GM12878 (cell line): Measurements from ENCODE around the gene IBTK. TPM values are rescaled to one million over a fixed set of nuclear protein-coding genes. Genes with fewer than 3 reads are reported as not detected.

Experiments used
- ATAC-seq: fragments of 200-7000 bp; cut with Tn5 transposase; 3 replicates; pipeline ENCODE4 v1.9.1; 2020; ENCODE audit warnings: mild to moderate bottlenecking, moderate library complexity
- BruUV-seq: library from RNA; stranded (reverse); fragments of 400-500 nt; replicated peaks from 2 replicates; lab custom pipeline; 2021; lab: Mats Ljungman, UMichigan
- CTCF ChIA-PET: fragments of 300-600 bp; sonication (Branson Sonifier 250); formaldehyde crosslinking; extraction: SDS; loops from one replicate; lab custom pipeline; 2021; ENCODE audit warnings: inconsistent platforms; lab: Yijun Ruan, JAX
- POLR2A ChIA-PET: fragments of 350-600 bp; formaldehyde crosslinking; extraction: SDS; loops from one replicate; lab custom pipeline; 2021; ENCODE audit warnings: inconsistent platforms; lab: Charles Lee
- RAD21 ChIA-PET: fragments of 300-600 bp; sonication (Branson Sonifier 250); formaldehyde crosslinking; loops from one replicate; lab custom pipeline; 2023; ENCODE audit warnings: antibody characterized with exemption; ENCODE audit not compliant: unreplicated experiment; lab: Charles Lee
- SMC1A ChIA-PET: fragments of 300-600 bp; sonication (Branson Sonifier 250); formaldehyde crosslinking; loops from one replicate; lab custom pipeline; 2023; ENCODE audit not compliant: unreplicated experiment, uncharacterized antibody; lab: Charles Lee
- DNase-seq: peaks from one replicate; pipeline ENCODE4 v3.0.0-alpha.2; 2011; ENCODE audit warnings: low read depth, low spot score
- FAIRE-seq: peaks from 3 replicates; lab custom pipeline; 2011; peaks lifted over from hg19 to GRCh38; lab: Jason Lieb, UNC
- H2AFZ ChIP-seq: 2 replicates; pipeline ENCODE4 v1.6.0; 2011; ENCODE audit warnings: low read depth, low read length, control low read depth; ENCODE audit not compliant: control insufficient read depth
- H3K27ac ChIP-seq: 2 replicates; pipeline ENCODE4 v1.5.1; 2011; ENCODE audit warnings: control low read depth; ENCODE audit not compliant: control insufficient read depth, insufficient read depth
- H3K27me3 ChIP-seq, 2 experiments: replicated peaks in 1 of 2; 2 replicates each; pipeline versions ENCODE4 v1.6.0 to v1.6.1; 2011; ENCODE audit warnings: low read length in 1 of 2; ENCODE audit not compliant: control insufficient read depth in 2 of 2, insufficient read depth in 2 of 2
- H3K36me3 ChIP-seq, 2 experiments: 2 replicates each; pipeline ENCODE4 v1.5.1; 2011; ENCODE audit warnings: low read length in 1 of 2; ENCODE audit not compliant: control insufficient read depth in 2 of 2, insufficient read depth in 2 of 2
- H3K4me1 ChIP-seq: 2 replicates; pipeline ENCODE4 v1.6.1; 2011; ENCODE audit warnings: mild to moderate bottlenecking, low read length, moderate library complexity, mixed read lengths; ENCODE audit not compliant: control insufficient read depth, insufficient read depth
- H3K4me2 ChIP-seq: 2 replicates; pipeline ENCODE4 v1.6.0; 2011; ENCODE audit warnings: control low read depth; ENCODE audit not compliant: control insufficient read depth, insufficient read depth
- H3K4me3 ChIP-seq: fragments of 200-600 bp; sonication (generic); 2 replicates; pipeline ENCODE4 v1.5.1; 2016
- H3K79me2 ChIP-seq: 2 replicates; pipeline ENCODE4 v1.6.0; 2011; ENCODE audit warnings: low read length; ENCODE audit not compliant: control insufficient read depth, insufficient read depth
- H3K9ac ChIP-seq: 2 replicates; pipeline ENCODE4 v1.8.0; 2011; ENCODE audit warnings: low read length, control low read depth, mixed read lengths; ENCODE audit not compliant: control insufficient read depth, insufficient read depth
- H3K9me3 ChIP-seq: replicated peaks from 3 replicates; pipeline ENCODE4 v1.5.1; 2011; ENCODE audit warnings: mild to moderate bottlenecking, low read length; ENCODE audit not compliant: control insufficient read depth, insufficient read depth
- H4K20me1 ChIP-seq: 2 replicates; pipeline ENCODE4 v1.6.0; 2011; ENCODE audit not compliant: control insufficient read depth, insufficient read depth
- CBFB ChIP-seq: IDR thresholded peaks from 2 replicates; pipeline ENCODE4 v1.6.1; 2016; ENCODE audit warnings: antibody characterized with exemption, low read depth
- CHD1 ChIP-seq: IDR thresholded peaks from 2 replicates; pipeline ENCODE4 v1.6.1; 2012; ENCODE audit warnings: low read depth, low read length, improper control_type of control experiment
- FOXM1 ChIP-seq: IDR thresholded peaks from 2 replicates; pipeline ENCODE4 v1.6.1; 2012; ENCODE audit warnings: low read depth, mild to moderate bottlenecking, inconsistent platforms, low read length, moderate library complexity
- HDGF ChIP-seq: fragments of 450-650 bp; IDR thresholded peaks from 2 replicates; pipeline ENCODE4 v1.6.1; 2016; ENCODE audit warnings: antibody characterized with exemption
- IKZF2 ChIP-seq, 2 experiments: fragments of 450-650 bp; IDR thresholded peaks; 2 replicates each; pipeline ENCODE4 v1.6.1; 2017; ENCODE audit warnings: mild to moderate bottlenecking in 2 of 2, moderate library complexity in 2 of 2
- NFYA ChIP-seq: IDR thresholded peaks from 2 replicates; pipeline ENCODE4 v1.6.1; 2011; ENCODE audit warnings: low read depth, mild to moderate bottlenecking, low read length, improper control_type of control experiment, borderline replicate concordance
- PAX5 ChIP-seq: IDR thresholded peaks from 2 replicates; pipeline ENCODE4 v1.6.1; 2011; ENCODE audit warnings: low read depth, low read length, borderline replicate concordance
- SKIL ChIP-seq: fragments of 450-650 bp; IDR thresholded peaks from 2 replicates; pipeline ENCODE4 v1.6.1; 2017; ENCODE audit warnings: mild to moderate bottlenecking, low read depth, inconsistent platforms; ENCODE audit not compliant: poor library complexity, severe bottlenecking
- SMAD1 ChIP-seq: fragments of 450-650 bp; IDR thresholded peaks from 2 replicates; pipeline ENCODE4 v1.6.1; 2018; ENCODE audit warnings: mild to moderate bottlenecking, low read depth; ENCODE audit not compliant: partially characterized antibody
- SMAD5 ChIP-seq: IDR thresholded peaks from 2 replicates; pipeline ENCODE4 v1.6.1; 2016; ENCODE audit warnings: antibody characterized with exemption, low read depth
- SMC3 ChIP-seq: IDR thresholded peaks from 2 replicates; pipeline ENCODE4 v1.6.1; 2011; ENCODE audit warnings: low read length, improper control_type of control experiment, borderline replicate concordance
- TAF1 ChIP-seq: IDR thresholded peaks from 2 replicates; pipeline ENCODE4 v1.6.1; 2011; ENCODE audit warnings: mild to moderate bottlenecking, low read depth, low read length, borderline replicate concordance
- TBL1XR1 ChIP-seq: IDR thresholded peaks from 2 replicates; pipeline ENCODE4 v1.6.1; 2012; ENCODE audit warnings: low read depth, low read length, improper control_type of control experiment
- WGBS: methylation state at CpG from one replicate; pipeline ENCODE4 v1.1.6; 2016; ENCODE audit warnings: low lambda C conversion rate; ENCODE audit not compliant: insufficient replicate concordance, insufficient coverage; ENCODE audit errors: missing lambda C conversion rate; 5-methylcytosine and 5-hydroxymethylcytosine counted together
- in situ Hi-C: fragments of 300-500 bp; cut with MboI; formaldehyde crosslinking; loops from 9 replicates; pipeline ENCODE4 v1.14.3; 2018; ENCODE audit warnings: mixed read lengths
- intact Hi-C: fragments of 100-400 bp; cut with micrococcal nuclease; formaldehyde crosslinking; loops from one replicate; pipeline ENCODE4 v1.14.2; 2022; ENCODE audit not compliant: unreplicated experiment
- polyA plus RNA-seq, 11 experiments: library from polyadenylated mRNA; depleted of rRNA in 4 of 11; unstranded in 6 of 11; stranded (reverse) in 5 of 11; fragments of >200 nt; fragmentation: Nextera tagmentation in 4 of 11; fragmentation: Illumina TruSeq in 1 of 11; extraction: Ambion mirVana in 4 of 11; extraction: Trizol in 1 of 11; gene quantifications; 1 replicate in 1 of 11; 2 replicates in 10 of 11; pipeline versions ENCODE4 v1.2.1 to v1.2.3, GENCODE V29; 2011 to 2016; ENCODE audit warnings: inconsistent platforms in 2 of 11, missing spikeins in 2 of 11, low read depth in 1 of 11
- total RNA-seq, 4 experiments: library from RNA; depleted of rRNA in 3 of 4; stranded (reverse); fragments of >200 nt in 3 of 4; fragmentation: Illumina TruSeq in 1 of 4; extraction: Trizol in 1 of 4; gene quantifications; 2 replicates each; pipeline versions ENCODE4 v1.2.1 to v1.2.3, GENCODE V29; 2013 to 2021

Gene IBTK
- total and polyA plus RNA-seq, 10 of the 15 experiments (the other 5 are each of a cell fraction or from before 2014, with no cell fraction given): 12.0 to 32.1 (median 20.9) TPM

- no peak for DNase-seq
- H3K79me2 ChIP-seq: peaks cover 35% of the 10 kb centered on the region
- TF ChIP-seq TBL1XR1: no peak
- WGBS: 88% methylated on average over 2 of the region's 2 CpGs
- H3K4me3 ChIP-seq: no peak overlapping the region
- no peaks in the 10 kb centered on the region for H3K4me1 ChIP-seq
- no peak overlapping the region for H3K4me2 ChIP-seq
- BruUV-seq: no TSS peak
- ChIA-PET SMC1A (interaction anchor here (1.7 kb wide), 1 partner anchor 11 kb away, joined by 3 read pairs; no protein-coding TSS in a partner anchor), RAD21 (no interaction called here), CTCF (no interaction called here), POLR2A (no interaction called here)
- H2AFZ ChIP-seq: no peak overlapping the region
- no peak overlapping the region for H3K27ac ChIP-seq
- no peaks in the 10 kb centered on the region for H3K27me3 ChIP-seq
- no peaks in the 10 kb centered on the region for H4K20me1 ChIP-seq
- intact Hi-C loops (no loop called here), in situ Hi-C loops (no loop called here)
- peaks cover 3% of the 10 kb centered on the region for H3K9me3 ChIP-seq
- H3K9ac ChIP-seq: no peak overlapping the region
- FAIRE-seq: no peak
- peak; percentile 26; the same call in 2 of the 3 replicates for ATAC-seq
- H3K36me3 ChIP-seq: peaks cover 0 to 4% of the 10 kb centered on the region in 2 experiments; a peak in 3 of 4 replicates
These were observed 7.9 kb downstream of the IBTK start for GRCh38 chr6:82239597-82239996.

GRCh38 chr6:82237013-82237412 lies 10.5 kb downstream of the IBTK start:
- no TSS peak for BruUV-seq
- peak; percentile 38 for ATAC-seq
- no peak for DNase-seq
- ChIA-PET CTCF (interaction anchor here (1.0 kb wide), 2 partner anchors 15 to 37 kb away, joined by 3 to 4 read pairs; no protein-coding TSS in a partner anchor), RAD21 (interaction anchor here (0.7 kb wide), 1 partner anchor 11 kb away, joined by 3 read pairs; no protein-coding TSS in a partner anchor), POLR2A (interaction anchor here (2.2 kb wide), 1 partner anchor 12 kb away, joined by 5 read pairs; no protein-coding TSS in a partner anchor), SMC1A (interaction anchor here (0.6 to 1.1 kb wide), 2 partner anchors 12 to 872 kb away, joined by 3 to 7 read pairs; no protein-coding TSS in a partner anchor)
- no peak overlapping the region for H3K4me3 ChIP-seq
- intact Hi-C loops (no loop called here), in situ Hi-C loops (no loop called here)
- H2AFZ ChIP-seq: no peak overlapping the region
- FAIRE-seq: no peak
- WGBS: 32% methylated on average over 1 of the region's 1 CpG
- H3K4me1 ChIP-seq: no peaks in the 10 kb centered on the region
- H3K79me2 ChIP-seq: peaks cover 19% of the 10 kb centered on the region
- H3K27ac ChIP-seq: no peak overlapping the region
- H4K20me1 ChIP-seq: no peaks in the 10 kb centered on the region
- H3K9me3 ChIP-seq: peaks cover 3% of the 10 kb centered on the region
- TF ChIP-seq TBL1XR1 (no peak), PAX5 (no peak), IKZF2 (IDR thresholded peaks at IDR 0.05) (no peak), CBFB (no peak), NFYA (no peak), SMAD1 (no peak), FOXM1 (no peak), SMAD5 (no peak), TAF1 (no peak), SKIL (no peak), CHD1 (no peak), HDGF (no peak), SMC3 (no peak)
- H3K4me2 ChIP-seq: no peak overlapping the region
- peaks cover 0 to 6% of the 10 kb centered on the region in 2 experiments; a peak in 3 of 4 replicates for H3K36me3 ChIP-seq
- no peak overlapping the region for H3K9ac ChIP-seq
- H3K27me3 ChIP-seq: no peaks in the 10 kb centered on the region
